H1 (cell line): ENCODE data around the gene PSME3. TPM values are rescaled to one million over a fixed set of nuclear protein-coding genes. Genes with fewer than 3 reads are reported as not detected.

Source experiments
- CTCF ChIA-PET: fragments of 300-600 bp; sonication (Branson Sonifier 250); formaldehyde crosslinking; loops from one replicate; lab custom pipeline; 2021; ENCODE audit not compliant: partially characterized antibody; lab: Charles Lee
- POLR2A ChIA-PET: fragments of 300-600 bp; sonication (Branson Sonifier 250); formaldehyde crosslinking; loops from one replicate; lab custom pipeline; 2021; ENCODE audit warnings: inconsistent platforms; ENCODE audit not compliant: partially characterized antibody; lab: Charles Lee
- DNase-seq, 2 experiments: peaks; one replicate each; pipeline versions ENCODE4 v3.0.0 to v3.0.0-alpha.2; 2010 to 2022; ENCODE audit warnings: low spot score in 2 of 2, low read depth in 1 of 2, mixed read lengths in 1 of 2
- FAIRE-seq: peaks from 2 replicates; lab custom pipeline; 2011; peaks lifted over from hg19 to GRCh38; lab: Jason Lieb, UNC
- H2AFZ ChIP-seq: 2 replicates; pipeline ENCODE4 v1.8.1; 2012; ENCODE audit warnings: low read length, inconsistent platforms
- H2AK5ac ChIP-seq: 2 replicates; pipeline ENCODE4 v1.6.1; 2013; ENCODE audit warnings: low read depth, low read length
- H2BK120ac ChIP-seq: replicated peaks from 2 replicates; pipeline ENCODE3; 2013; ENCODE audit warnings: low read depth, low read length, inconsistent platforms
- H2BK12ac ChIP-seq: 2 replicates; pipeline ENCODE4 v1.6.1; 2013; ENCODE audit warnings: low read depth, low read length
- H2BK15ac ChIP-seq: 2 replicates; pipeline ENCODE4 v1.6.1; 2013; ENCODE audit warnings: low read length
- H2BK20ac ChIP-seq: 2 replicates; pipeline ENCODE4 v1.6.1; 2013; ENCODE audit warnings: low read length
- H2BK5ac ChIP-seq: 2 replicates; pipeline ENCODE4 v1.6.1; 2013; ENCODE audit warnings: low read depth, low read length
- H3K14ac ChIP-seq: 2 replicates; pipeline ENCODE4 v1.6.1; 2013; ENCODE audit warnings: inconsistent platforms; ENCODE audit not compliant: insufficient read length
- H3K18ac ChIP-seq: 2 replicates; pipeline ENCODE4 v1.6.1; 2013; ENCODE audit warnings: low read length; ENCODE audit errors: extremely low read depth
- H3K23ac ChIP-seq: 2 replicates; pipeline ENCODE4 v1.6.1; 2013; ENCODE audit warnings: inconsistent platforms; ENCODE audit not compliant: insufficient read length
- H3K23me2 ChIP-seq: 2 replicates; pipeline ENCODE4 v1.6.1; 2013; ENCODE audit warnings: low read depth, low read length
- H3K27ac ChIP-seq: 2 replicates; pipeline ENCODE4 v1.6.1; 2011; ENCODE audit warnings: low read depth, low read length, inconsistent platforms
- H3K27me3 ChIP-seq, 4 experiments: replicated peaks in 1 of 4; 1 replicate in 1 of 4; 2 replicates in 3 of 4; pipeline versions ENCODE4 v1.6.1 to v1.8.1; 2011 to 2013; ENCODE audit warnings: low read length in 3 of 4, mild to moderate bottlenecking in 3 of 4, inconsistent platforms in 2 of 4, mixed read lengths in 2 of 4, moderate library complexity in 1 of 4; ENCODE audit not compliant: control insufficient read depth in 3 of 4, insufficient read depth in 3 of 4; ENCODE audit errors: extremely low read depth in 1 of 4
- H3K36me3 ChIP-seq, 4 experiments: 2 replicates each; pipeline versions ENCODE4 v1.6.1 to v1.8.1; 2011 to 2013; ENCODE audit warnings: mild to moderate bottlenecking in 4 of 4, low read length in 3 of 4, moderate library complexity in 2 of 4, control low read depth in 1 of 4, inconsistent platforms in 1 of 4; ENCODE audit not compliant: insufficient read depth in 4 of 4, control insufficient read depth in 2 of 4
- H3K4ac ChIP-seq: replicated peaks from 2 replicates; pipeline ENCODE3; 2013; ENCODE audit warnings: low read length, low read depth, mixed read lengths, inconsistent platforms; ENCODE audit not compliant: insufficient read length
- H3K4me1 ChIP-seq, 4 experiments: replicated peaks in 1 of 4; 1 replicate in 1 of 4; 2 replicates in 3 of 4; pipeline versions ENCODE4 v1.6.1 to v1.8.1; 2011 to 2013; ENCODE audit warnings: low read length in 3 of 4, inconsistent platforms in 2 of 4, mixed read lengths in 1 of 4; ENCODE audit not compliant: insufficient read depth in 4 of 4, control insufficient read depth in 3 of 4
- H3K4me2 ChIP-seq, 2 experiments: 2 replicates each; pipeline versions ENCODE4 v1.6.1 to v1.8.1; 2011 to 2013; ENCODE audit warnings: low read depth in 2 of 2, low read length in 2 of 2, control low read depth in 1 of 2, inconsistent platforms in 1 of 2, mild to moderate bottlenecking in 1 of 2; ENCODE audit not compliant: insufficient read depth in 1 of 2
- H3K4me3 ChIP-seq, 4 experiments: fragments of 200-600, 300-600 bp in 1 of 4; sonication (generic), shearing (Covaris generic), sonication (Bioruptor Twin) in 1 of 4; 2 replicates each; pipeline versions ENCODE4 v1.5.1 to v1.8.1; 2011 to 2016; ENCODE audit warnings: low read length in 4 of 4, low read depth in 3 of 4, control low read depth in 2 of 4, inconsistent platforms in 2 of 4, mild to moderate bottlenecking in 2 of 4, mixed read lengths in 1 of 4, moderate library complexity in 1 of 4; ENCODE audit not compliant: insufficient read depth in 2 of 4; ENCODE audit errors: extremely low read depth in 1 of 4
- H3K56ac ChIP-seq: replicated peaks from 2 replicates; pipeline ENCODE3; 2013; ENCODE audit warnings: low read depth, mild to moderate bottlenecking, mixed read lengths, low read length, inconsistent platforms; ENCODE audit not compliant: insufficient read length
- H3K79me1 ChIP-seq: 2 replicates; pipeline ENCODE4 v1.6.1; 2013; ENCODE audit warnings: low read depth, low read length, control low read depth
- H3K79me2 ChIP-seq, 2 experiments: 2 replicates each; pipeline versions ENCODE4 v1.6.1 to v1.8.1; 2012 to 2013; ENCODE audit warnings: low read length in 2 of 2, mild to moderate bottlenecking in 2 of 2, inconsistent platforms in 1 of 2; ENCODE audit not compliant: insufficient read depth in 2 of 2, control insufficient read depth in 1 of 2
- H3K9ac ChIP-seq, 4 experiments: replicated peaks in 1 of 4; 1 replicate in 1 of 4; 2 replicates in 3 of 4; pipeline versions ENCODE4 v1.6.1 to v1.8.1; 2011 to 2013; ENCODE audit warnings: low read depth in 3 of 4, low read length in 3 of 4, control low read depth in 2 of 4, mild to moderate bottlenecking in 2 of 4, moderate library complexity in 2 of 4, inconsistent platforms in 1 of 4; ENCODE audit errors: extremely low read depth in 1 of 4
- H3K9me3 ChIP-seq, 2 experiments: 2 replicates each; pipeline versions ENCODE4 v1.6.1 to v1.8.1; 2012 to 2013; ENCODE audit warnings: mild to moderate bottlenecking in 2 of 2, moderate library complexity in 2 of 2, control low read depth in 1 of 2, inconsistent platforms in 1 of 2, low read depth in 1 of 2, low read length in 1 of 2, mixed read lengths in 1 of 2; ENCODE audit not compliant: insufficient read depth in 2 of 2
- H4K20me1 ChIP-seq, 2 experiments: replicated peaks in 1 of 2; 2 replicates each; pipeline versions ENCODE3 to v1.8.1; 2011 to 2013; ENCODE audit warnings: inconsistent platforms in 2 of 2, low read length in 2 of 2, mild to moderate bottlenecking in 1 of 2; ENCODE audit not compliant: insufficient read depth in 2 of 2, control insufficient read depth in 1 of 2
- H4K5ac ChIP-seq: 2 replicates; pipeline ENCODE4 v1.6.1; 2013; ENCODE audit warnings: low read length, low read depth, mixed read lengths, inconsistent platforms; ENCODE audit not compliant: insufficient read length
- H4K8ac ChIP-seq: 2 replicates; pipeline ENCODE4 v1.8.0; 2013; ENCODE audit warnings: mild to moderate bottlenecking, moderate library complexity, low read length, inconsistent platforms; ENCODE audit not compliant: insufficient read depth; ENCODE audit errors: extremely low read depth
- H4K91ac ChIP-seq: replicated peaks from 2 replicates; pipeline ENCODE3; 2013; ENCODE audit warnings: low read length, mixed read lengths, inconsistent platforms; ENCODE audit not compliant: insufficient read length
- CTCF ChIP-seq, 3 experiments: IDR thresholded peaks; 1 replicate in 2 of 3; 2 replicates in 1 of 3; pipeline versions ENCODE4 v1.5.1 to v1.6.1; 2011; ENCODE audit warnings: low read length in 3 of 3, mild to moderate bottlenecking in 3 of 3, inconsistent platforms in 2 of 3, low read depth in 1 of 3, moderate library complexity in 1 of 3; ENCODE audit not compliant: insufficient read depth in 1 of 3; ENCODE audit errors: control extremely low read depth in 1 of 3
- FOSL1 ChIP-seq: IDR thresholded peaks from 2 replicates; pipeline ENCODE4 v1.6.1; 2011; ENCODE audit warnings: mild to moderate bottlenecking, low read depth, low read length, moderate library complexity; ENCODE audit not compliant: insufficient read depth
- POLR2A ChIP-seq, 2 experiments: IDR thresholded peaks; 1 replicate in 1 of 2; 2 replicates in 1 of 2; pipeline ENCODE4 v1.6.1; 2011; ENCODE audit warnings: low read depth in 2 of 2, low read length in 2 of 2, mild to moderate bottlenecking in 2 of 2; ENCODE audit errors: control extremely low read depth in 1 of 2
- RNF2 ChIP-seq: fragments of 200-900, 300-1000 bp; sonication (generic); IDR thresholded peaks from 2 replicates; pipeline ENCODE4 v1.7.1; 2016; ENCODE audit warnings: borderline replicate concordance, low read depth, mild to moderate bottlenecking, antibody characterized with exemption, low read length; ENCODE audit not compliant: poor library complexity, severe bottlenecking; ENCODE audit errors: missing control alignments
- WGBS, 2 experiments: shearing (Covaris generic) in 1 of 2; methylation state at CpG; one replicate each; pipeline versions ENCODE4 v1.1.6 to v1.1.7; 2013 to 2015; ENCODE audit warnings: low lambda C conversion rate in 2 of 2, mixed read lengths in 2 of 2, inconsistent platforms in 1 of 2, low coverage in 1 of 2, missing lambda C conversion rate in 1 of 2; ENCODE audit not compliant: insufficient replicate concordance in 2 of 2, insufficient coverage in 1 of 2, insufficient read length in 1 of 2; ENCODE audit errors: extremely low coverage in 1 of 2, missing lambda C conversion rate in 1 of 2; 5-methylcytosine and 5-hydroxymethylcytosine counted together
- polyA plus RNA-seq, 7 experiments: library from polyadenylated mRNA; depleted of rRNA in 3 of 7; stranded (reverse) in 5 of 7; unstranded in 2 of 7; fragments of >200 nt in 5 of 7; fragments of 200-250 nt in 2 of 7; gene quantifications; 1 replicate in 5 of 7; 2 replicates in 1 of 7; 4 replicates in 1 of 7; pipeline versions ENCODE4 v1.2.1 to v1.2.3, GENCODE V29; 2011 to 2013; ENCODE audit warnings: missing spikeins in 2 of 7, mixed read lengths in 2 of 7
- total RNA-seq: library from RNA; stranded (reverse); fragmentation: NEBNext Ultra II Directional; extraction: Animal tissue kit (Norgen Biotek cat#: 25700); gene quantifications from 2 replicates; pipeline ENCODE4 v1.2.1, GENCODE V29; 2021

PSME3 gene
- total and polyA plus RNA-seq, 2 of the 8 experiments (the other 6 are each of a cell fraction or from before 2014, with no cell fraction given), result 149 to 224 TPM

DNA sequence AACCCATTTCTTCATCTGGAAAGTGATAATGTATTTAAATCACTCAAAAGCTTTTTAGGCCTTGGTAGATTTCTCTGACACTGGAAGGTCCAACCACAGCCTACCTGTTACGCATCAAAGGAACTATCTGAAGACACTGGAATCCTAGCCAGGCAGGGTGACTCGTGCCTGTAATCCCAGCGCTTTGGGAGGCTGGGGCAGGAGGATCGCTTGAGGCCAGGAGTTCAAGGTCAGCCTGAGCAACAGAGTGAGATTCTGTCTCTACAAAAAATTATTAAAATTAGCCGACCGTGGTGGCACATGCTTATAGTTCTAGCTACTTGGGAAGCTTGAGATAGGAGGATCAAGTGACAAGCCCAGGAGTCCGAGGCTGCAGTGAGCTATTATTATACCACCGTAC, 49.0 kb downstream of the PSME3 start:
- Histone ChIP-seq H2AFZ (no peak overlapping the region), H2BK120ac (no peak overlapping the region), H3K18ac (no peak overlapping the region), H2BK5ac (no peak overlapping the region), H3K36me3 (no peaks in the 10 kb centered on the region), H4K8ac (no peak overlapping the region), H3K9me3 (no peaks in the 10 kb centered on the region), H3K79me2 (no peaks in the 10 kb centered on the region), H3K9ac (no peak overlapping the region), H3K27ac (no peak overlapping the region), H3K4me1 (peaks cover 0 to 8% (median 5%) of the 10 kb centered on the region in 4 experiments; a peak in 4 of 7 replicates), H4K5ac (no peak overlapping the region), H3K4me3 (no peak overlapping the region), H3K14ac (no peak overlapping the region), H2AK5ac (no peak overlapping the region), H4K91ac (no peak overlapping the region), H2BK15ac (no peak overlapping the region), H3K4me2 (no peak overlapping the region), H3K23me2 (peaks cover 2% of the 10 kb centered on the region; the same call in 1 of the 2 replicates), H3K27me3 (peaks cover 0 to 5% (median 0%) of the 10 kb centered on the region in 4 experiments; a peak in 4 of 7 replicates), H3K79me1 (no peaks in the 10 kb centered on the region), H3K23ac (no peak overlapping the region), H3K4ac (no peak overlapping the region), H3K56ac (no peak overlapping the region), H2BK12ac (no peak overlapping the region), H2BK20ac (no peak overlapping the region), H4K20me1 (no peaks in the 10 kb centered on the region)
- ChIA-PET CTCF (interaction anchor here (0.7 to 2.3 kb wide), 9 partner anchors 9 to 1169 kb away, joined by 3 to 7 read pairs (median 3); no protein-coding TSS in a partner anchor), POLR2A (no interaction called here)
- no peak for FAIRE-seq
- TF ChIP-seq RNF2 (no peak), POLR2A (IDR thresholded peaks at IDR 0.05; ENCODE audit: control extremely low read depth in 1 of 2, low read depth in 2 of 2, low read length in 2 of 2) (no peak), CTCF (IDR thresholded peaks at IDR 0.05; ENCODE audit: control extremely low read depth in 1 of 3, insufficient read depth in 1 of 3, low read depth in 1 of 3, low read length in 3 of 3) (no peak), FOSL1 (no peak)
- 82% methylated on average over 8 of the region's 8 CpGs; no CpG with 5 or more reads in 1 of the 2 experiments for WGBS, 2 experiments
- DNase-seq, result no peak
